Right atrium auricular region (tissue), 2 donors: ENCODE data around the gene LRMDA. TPM values are rescaled to one million over a fixed set of nuclear protein-coding genes. Genes with fewer than 3 reads are reported as not detected.

ENCODE experiments used
- DNase-seq: peaks from one replicate; pipeline ENCODE4 v3.0.0-alpha.2; 2019; ENCODE audit warnings: low spot score
- H3K27ac ChIP-seq, 2 donors: fragments of 200-600 bp; sonication (generic); 1 replicate in 1 of 2; 2 replicates in 1 of 2; pipeline ENCODE4 v1.5.1; 2016 to 2019
- H3K27me3 ChIP-seq, 2 donors: fragments of 200-600 bp; sonication (generic); one replicate each; pipeline versions ENCODE4 v1.5.1 to v1.6.0; 2017 to 2019
- H3K36me3 ChIP-seq: fragments of 200-600 bp; sonication (generic); one replicate; pipeline ENCODE4 v1.5.1; 2016
- H3K4me1 ChIP-seq, 2 donors: fragments of 200-600 bp; sonication (generic); one replicate each; pipeline versions ENCODE4 v1.5.1 to v1.6.0; 2017 to 2019
- H3K4me3 ChIP-seq, 2 donors: fragments of 200-600 bp; sonication (generic); 1 replicate in 1 of 2; 2 replicates in 1 of 2; pipeline ENCODE4 v1.5.1; 2017 to 2019; ENCODE audit warnings: mild to moderate bottlenecking in 1 of 2, moderate library complexity in 1 of 2
- H3K9me3 ChIP-seq, 2 donors: fragments of 200-600 bp; sonication (generic); one replicate each; pipeline ENCODE4 v1.5.1; 2019
- CTCF ChIP-seq, 2 donors: fragments of 200-600 bp; sonication (generic); IDR thresholded peaks; one replicate each; pipeline ENCODE4 v1.5.1; 2019; ENCODE audit warnings: antibody characterized with exemption in 2 of 2
- total RNA-seq, 2 donors: library from RNA; depleted of rRNA; stranded (reverse); fragments of >200 nt; gene quantifications; one replicate each; pipeline ENCODE4 v1.1.0, GENCODE V29; 2016

The LRMDA gene
- total RNA-seq, 2 donors from 2014 or later, result 6.1 to 19.1 TPM

GRCh38 chr10:76553263-76554032, 1122.0 kb downstream of the LRMDA start:
- DNase-seq, result no peak
- H3K27me3 ChIP-seq, result no peaks in the 10 kb centered on the region
- TF ChIP-seq CTCF (IDR thresholded peaks at IDR 0.05), result no peak
- H3K27ac ChIP-seq, result peak overlapping the region in 1 of 2 donors; percentile 55
- peaks cover 0 to 47% of the 10 kb centered on the region in 2 donors for H3K4me1 ChIP-seq
- no peaks in the 10 kb centered on the region for H3K9me3 ChIP-seq
- no peak overlapping the region for H3K4me3 ChIP-seq
- H3K36me3 ChIP-seq, result no peaks in the 10 kb centered on the region

GRCh38 chr10:76554033-76554408, 1122.6 kb downstream of the LRMDA start:
- peak overlapping the region in 1 of 2 donors; percentile 55 for H3K27ac ChIP-seq
- H3K9me3 ChIP-seq, result no peaks in the 10 kb centered on the region
- H3K27me3 ChIP-seq, result no peaks in the 10 kb centered on the region
- peaks cover 0 to 53% of the 10 kb centered on the region in 2 donors for H3K4me1 ChIP-seq
- no peak overlapping the region for H3K4me3 ChIP-seq
- DNase-seq, result no peak
- no peak for TF ChIP-seq CTCF (IDR thresholded peaks at IDR 0.05)
- H3K36me3 ChIP-seq, result no peaks in the 10 kb centered on the region

GRCh38 chr10:76554478-76554877, 1123.1 kb downstream of the LRMDA start:
- H3K4me3 ChIP-seq, result no peak overlapping the region
- peaks cover 0 to 57% of the 10 kb centered on the region in 2 donors for H3K4me1 ChIP-seq
- no peaks in the 10 kb centered on the region for H3K36me3 ChIP-seq
- peak overlapping the region in 1 of 2 donors; percentile 55 for H3K27ac ChIP-seq
- H3K9me3 ChIP-seq, result no peaks in the 10 kb centered on the region
- DNase-seq, result no peak
- no peaks in the 10 kb centered on the region for H3K27me3 ChIP-seq
- TF ChIP-seq CTCF (IDR thresholded peaks at IDR 0.05), result no peak

- Histone ChIP-seq H3K4me1 (peaks cover 0 to 62% of the 10 kb centered on the region in 2 donors), H3K27me3 (no peaks in the 10 kb centered on the region), H3K9me3 (no peaks in the 10 kb centered on the region), H3K36me3 (no peaks in the 10 kb centered on the region), H3K27ac (peak overlapping the region; percentile 19 to 55), H3K4me3 (no peak overlapping the region)
- TF ChIP-seq CTCF (IDR thresholded peaks at IDR 0.05), result no peak
- no peak for DNase-seq
Observed at GRCh38 chr10:76555067-76555670, 1123.7 kb downstream of the LRMDA start.

GRCh38 chr10:76557366-76557765, 1125.9 kb downstream of the LRMDA start:
- no peak overlapping the region for H3K27ac ChIP-seq
- DNase-seq, result no peak
- no peak for TF ChIP-seq CTCF (IDR thresholded peaks at IDR 0.05)
- H3K27me3 ChIP-seq, result no peaks in the 10 kb centered on the region
- no peak overlapping the region for H3K4me3 ChIP-seq
- H3K9me3 ChIP-seq, result no peaks in the 10 kb centered on the region
- peaks cover 0 to 56% of the 10 kb centered on the region in 2 donors for H3K4me1 ChIP-seq
- H3K36me3 ChIP-seq, result no peaks in the 10 kb centered on the region
